ENCODE data around the gene MORF4L2.

MORF4L2 gene

DNA sequence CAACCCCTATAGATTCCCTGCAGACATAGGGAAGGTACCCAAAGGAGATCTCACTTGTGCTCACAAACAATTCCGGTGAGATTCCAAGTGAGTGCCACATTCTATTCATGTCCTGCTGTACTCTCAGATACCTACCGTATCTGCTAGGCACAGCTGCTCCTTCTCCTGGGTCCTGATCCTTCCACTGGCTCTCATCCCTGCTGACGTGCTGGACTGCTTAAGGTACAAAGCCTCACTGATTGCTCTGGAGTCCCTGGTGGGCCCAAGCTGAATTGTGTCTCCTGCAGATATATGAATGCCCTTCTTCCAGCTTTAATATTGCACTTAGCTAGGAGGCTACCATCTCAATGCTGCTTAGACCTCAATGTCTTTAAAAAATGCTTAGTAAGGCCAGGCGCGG, 55.4 kb downstream of the MORF4L2 start:
- no peak for DNase-seq

DNA sequence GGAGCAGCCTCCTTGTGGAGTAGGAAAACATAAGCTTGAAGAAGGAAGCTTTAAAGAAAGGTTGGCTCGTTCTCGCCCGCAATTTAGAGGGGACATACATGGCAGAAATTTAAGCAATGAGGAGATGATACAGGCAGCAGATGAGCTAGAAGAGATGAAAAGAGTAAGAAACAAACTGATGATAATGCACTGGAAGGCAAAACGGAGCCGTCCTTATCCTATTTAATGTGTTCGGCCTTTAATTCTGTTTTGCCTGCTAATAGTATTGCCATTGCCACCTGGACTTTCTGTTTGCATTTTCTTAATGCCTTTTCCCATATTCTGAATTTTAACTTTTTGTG, 56.4 kb downstream of the MORF4L2 start:
- DNase-seq = no peak

DNA sequence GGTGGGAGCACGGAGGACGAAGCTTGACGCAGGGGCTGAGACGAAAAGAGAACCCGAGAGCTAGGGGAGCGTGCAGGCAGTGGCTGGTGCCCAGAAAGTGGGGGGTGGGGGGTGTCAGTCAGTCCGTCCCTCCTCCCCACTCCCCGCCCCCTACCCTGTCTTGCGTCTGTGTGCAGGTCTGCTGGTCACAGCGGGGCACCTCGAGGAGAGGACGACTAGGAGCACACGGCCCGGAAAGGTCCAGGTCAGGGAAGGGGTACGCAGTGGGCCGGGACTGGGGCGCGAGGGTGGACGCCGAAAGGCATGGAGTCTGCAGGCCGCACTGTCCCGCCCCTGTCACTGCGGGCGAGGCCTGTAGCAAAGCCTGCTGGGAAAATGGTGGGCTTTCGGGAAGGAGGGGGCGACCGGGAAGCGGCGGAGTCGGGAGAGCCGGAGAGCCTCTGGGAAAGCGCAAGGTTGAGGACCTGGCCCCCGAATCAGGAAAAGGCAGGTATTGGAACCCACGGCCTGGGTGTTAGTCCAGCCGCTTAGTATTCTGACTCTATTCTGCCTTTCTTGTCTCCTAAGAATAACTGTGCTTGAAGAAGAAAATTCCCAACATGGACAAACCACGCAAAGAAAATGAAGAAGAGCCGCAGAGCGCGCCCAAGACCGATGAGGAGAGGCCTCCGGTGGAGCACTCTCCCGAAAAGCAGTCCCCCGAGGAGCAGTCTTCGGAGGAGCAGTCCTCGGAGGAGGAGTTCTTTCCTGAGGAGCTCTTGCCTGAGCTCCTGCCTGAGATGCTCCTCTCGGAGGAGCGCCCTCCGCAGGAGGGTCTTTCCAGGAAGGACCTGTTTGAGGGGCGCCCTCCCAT, 57.0 kb downstream of the MORF4L2 start:
- no peak for DNase-seq

DNA sequence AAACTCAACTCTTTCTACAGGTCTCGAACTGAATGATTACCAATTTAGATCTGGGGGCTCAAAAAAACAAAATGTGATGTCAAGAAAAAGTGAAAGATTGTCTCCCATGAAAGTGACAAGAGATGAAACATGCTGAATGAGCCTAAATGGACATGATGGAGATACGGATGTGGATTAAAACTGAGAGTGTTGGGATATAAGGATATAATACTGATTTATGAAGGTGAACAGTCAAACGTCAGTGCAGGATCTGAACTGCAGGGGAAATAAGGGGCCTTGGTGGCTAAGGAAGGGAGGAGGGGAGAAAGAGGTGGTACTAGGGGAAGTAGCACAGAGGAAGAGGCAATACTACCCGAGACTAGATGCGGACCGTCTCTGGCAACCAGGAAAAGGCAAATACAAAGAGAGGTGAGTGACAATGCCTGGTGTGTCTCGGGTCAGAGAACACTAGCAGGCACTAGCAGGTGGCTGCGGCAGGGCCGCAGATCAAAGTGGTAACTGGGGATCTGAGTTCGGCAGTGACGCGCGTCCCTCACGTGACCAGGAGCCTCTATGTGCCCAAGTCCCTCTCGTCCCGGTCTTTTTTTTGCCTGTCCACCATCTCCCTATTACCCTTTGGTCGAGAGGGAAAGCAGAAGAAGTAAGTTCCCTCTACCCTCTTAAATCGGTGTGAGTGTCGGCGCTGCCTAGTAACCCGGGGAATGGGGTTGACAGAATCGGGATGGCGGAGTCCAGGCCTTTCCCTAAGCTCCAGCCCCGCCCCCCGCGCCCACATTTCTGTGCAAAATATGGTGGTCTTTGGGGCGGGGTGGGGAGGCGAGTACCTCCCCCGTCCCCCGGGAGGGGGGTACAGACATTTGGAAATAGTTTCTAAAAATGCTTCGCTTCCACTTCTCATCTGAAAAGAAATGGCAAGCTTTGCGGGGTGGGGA, 57.8 kb downstream of the MORF4L2 start, which contains the start of gene TCEAL1:
Gene TCEAL1, plus strand, starts transcription at position 590 of the 932 bp plus-strand sequence. CDS start 942 bp downstream, outside the sequence.
- DNase-seq = peak; percentile 37

DNA sequence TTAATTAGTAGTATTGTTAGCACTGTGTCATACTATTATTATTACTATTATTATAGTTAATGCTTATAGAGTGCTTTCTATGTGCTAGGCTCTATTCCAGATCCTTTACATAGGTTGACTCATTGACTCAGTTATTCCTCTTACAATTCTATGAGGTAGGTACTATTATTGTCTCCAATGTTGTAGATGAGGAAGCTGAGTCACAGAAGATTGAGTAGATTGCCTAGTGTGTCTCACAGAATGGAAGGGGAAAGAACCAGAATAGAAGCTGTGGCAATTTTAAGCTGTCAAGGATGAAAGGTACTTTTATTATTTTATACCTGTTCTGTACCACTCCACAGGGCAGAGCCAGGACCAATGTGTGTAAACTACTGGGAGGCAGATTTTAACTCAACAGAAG, 59.6 kb downstream of the MORF4L2 start:
- DNase-seq = no peak

All from activated CD4-positive, alpha-beta T cell treated with anti-CD3 and anti-CD28 coated beads, Interleukin-2, amount 50 U/mL, for 16 hours (primary cell).